ENCODE measurements around the gene ZNF839.

The ZNF839 gene

DNA sequence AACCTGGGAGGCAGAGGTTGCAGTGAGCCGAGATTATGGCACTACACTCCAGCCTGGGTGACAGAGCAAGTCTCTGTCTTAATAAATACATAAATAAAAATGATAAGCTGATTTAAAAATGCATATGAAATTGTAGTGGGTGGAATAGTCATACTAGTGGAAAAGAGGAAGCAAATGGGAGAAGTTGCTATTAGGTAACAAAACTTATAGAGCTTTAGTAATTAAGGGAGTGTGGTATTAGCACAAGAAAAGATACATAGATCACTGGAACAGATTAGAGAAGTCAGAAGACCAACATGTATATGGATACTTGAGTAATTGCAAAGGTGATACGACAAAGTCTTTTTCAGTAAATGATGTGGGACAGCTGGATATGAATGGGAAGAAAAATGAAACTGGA lies 69.7 kb downstream of the ZNF839 start:
- no peak for DNase-seq

DNA sequence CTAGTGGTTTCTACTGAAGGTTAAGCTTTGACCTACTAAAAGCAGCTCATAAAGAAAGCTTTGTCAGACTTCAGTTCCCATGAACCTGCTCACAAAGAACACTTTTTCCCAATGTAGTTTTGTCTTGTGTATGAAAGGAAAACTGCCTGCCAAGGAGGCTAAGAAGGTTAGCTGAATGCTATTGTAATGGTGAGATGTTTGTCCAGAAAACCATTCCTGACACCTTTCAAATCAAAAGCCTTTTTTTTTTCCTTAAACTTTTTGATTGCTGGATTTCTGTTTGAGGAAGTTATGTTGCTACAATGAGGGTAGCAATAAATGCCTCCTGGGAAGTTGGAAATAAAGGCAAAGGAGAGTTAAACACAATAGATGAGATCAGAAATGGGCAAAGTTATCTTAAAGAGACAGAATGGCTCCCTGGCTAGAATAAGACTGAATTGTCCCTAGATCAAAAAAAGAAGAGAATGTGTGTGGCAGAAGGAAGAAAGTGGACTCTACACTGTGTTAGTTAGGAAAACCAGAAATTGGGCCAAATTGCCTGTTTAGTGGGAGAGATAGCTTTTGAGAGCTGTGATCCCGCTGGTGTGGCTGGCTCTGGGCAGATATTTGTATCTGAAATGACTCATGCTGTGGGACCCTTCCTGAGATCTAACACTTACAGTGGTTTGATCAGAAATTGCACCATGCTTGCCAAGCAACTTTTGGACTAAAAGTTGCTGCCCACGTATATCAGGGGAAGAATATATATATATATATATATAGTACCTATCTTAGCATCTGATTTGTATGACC lies 70.7 kb downstream of the ZNF839 start:
- no peak for DNase-seq

Data from DMS53 (cell line).